ENCODE results near the gene MPHOSPH8.
A peak's percentile ranks its signal among the peaks of the same experiment; 100 is the strongest.

- TF ChIP-seq CTCF (conservative IDR thresholded peaks at IDR 0.05; ENCODE audit: low read depth, low read length) (no peak), RAD21 (IDR thresholded peaks at IDR 0.05; ENCODE audit: low read length) (no peak), POLR2A (IDR thresholded peaks at IDR 0.05; ENCODE audit: low read depth, low read length) (no peak), CEBPB (IDR thresholded peaks at IDR 0.05; ENCODE audit: low read depth, low read length) (no peak), FOS (IDR thresholded peaks at IDR 0.05; ENCODE audit: low read depth, low read length) (0 out of 2 replicates have a peak, but pooled peaks have one; percentile 21), USF2 (IDR thresholded peaks at IDR 0.05; ENCODE audit: low read depth, low read length) (no peak), BHLHE40 (IDR thresholded peaks at IDR 0.05; ENCODE audit: low read depth, low read length) (no peak), CHD1 (IDR thresholded peaks at IDR 0.05; ENCODE audit: low read depth, low read length) (no peak), NFE2L2 (IDR thresholded peaks at IDR 0.05; ENCODE audit: low read depth, low read length) (no peak), SMC3 (IDR thresholded peaks at IDR 0.05; ENCODE audit: low read depth, low read length) (no peak), MXI1 (IDR thresholded peaks at IDR 0.05; ENCODE audit: borderline replicate concordance, low read depth, low read length) (no peak), MAFK (IDR thresholded peaks at IDR 0.05; ENCODE audit: low read depth, low read length) (no peak)
Observed at GRCh38 chr13:19713186-19713965, 79.9 kb downstream of the MPHOSPH8 start.
